ENCODE data around the gene TM4SF4. TPM values are rescaled to one million over a fixed set of nuclear protein-coding genes. Genes with fewer than 3 reads are reported as not detected.

The TM4SF4 gene
- total RNA-seq, 4 donors from 2014 or later = 0.32 TPM; not detected in 3

DNA sequence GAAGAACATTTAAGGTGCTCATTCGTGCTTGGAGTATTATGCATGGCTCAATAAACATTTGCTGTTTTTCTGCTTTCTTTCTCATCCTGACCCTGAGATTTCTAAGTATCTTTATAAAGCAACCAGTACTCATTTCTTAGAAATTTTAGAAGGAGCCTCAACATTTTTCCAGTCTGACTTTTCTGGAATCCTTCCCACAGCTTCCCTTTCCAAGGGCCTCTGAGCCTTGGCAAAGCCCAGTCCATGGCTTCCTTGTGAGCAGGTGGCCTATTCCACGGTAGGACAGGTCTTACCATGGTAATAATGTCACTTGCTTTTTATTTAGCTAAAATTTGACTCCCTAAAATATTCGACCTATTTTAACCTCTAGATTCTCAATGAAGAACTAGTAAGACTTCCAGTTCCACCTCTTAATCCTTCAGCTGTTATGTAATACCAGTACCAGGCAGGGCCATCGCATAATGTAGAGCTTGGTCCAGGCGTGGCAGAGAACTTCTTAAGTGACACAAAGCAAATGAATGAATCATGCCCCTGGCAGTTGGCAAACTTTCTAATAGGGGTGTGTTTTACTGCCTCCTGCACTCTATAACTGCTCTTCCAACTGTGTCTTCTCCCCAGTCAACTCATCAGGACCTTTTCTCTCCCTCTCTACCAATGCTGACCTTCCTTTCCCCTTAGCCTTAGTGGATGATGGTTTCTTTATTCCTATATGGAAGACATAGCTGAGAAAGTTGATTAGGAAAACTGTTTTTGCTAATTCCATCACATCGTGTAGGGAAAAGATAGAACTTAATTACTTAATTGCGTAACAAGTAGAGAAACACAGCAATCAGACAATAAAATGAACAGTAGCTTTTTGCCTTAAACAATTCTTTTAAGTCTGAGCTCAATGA, 894 bp upstream of the TM4SF4 start:
- peaks cover 23% of the 10 kb centered on the region for H3K4me1 ChIP-seq
- WGBS = 44% methylated on average over 7 of the region's 7 CpGs

DNA sequence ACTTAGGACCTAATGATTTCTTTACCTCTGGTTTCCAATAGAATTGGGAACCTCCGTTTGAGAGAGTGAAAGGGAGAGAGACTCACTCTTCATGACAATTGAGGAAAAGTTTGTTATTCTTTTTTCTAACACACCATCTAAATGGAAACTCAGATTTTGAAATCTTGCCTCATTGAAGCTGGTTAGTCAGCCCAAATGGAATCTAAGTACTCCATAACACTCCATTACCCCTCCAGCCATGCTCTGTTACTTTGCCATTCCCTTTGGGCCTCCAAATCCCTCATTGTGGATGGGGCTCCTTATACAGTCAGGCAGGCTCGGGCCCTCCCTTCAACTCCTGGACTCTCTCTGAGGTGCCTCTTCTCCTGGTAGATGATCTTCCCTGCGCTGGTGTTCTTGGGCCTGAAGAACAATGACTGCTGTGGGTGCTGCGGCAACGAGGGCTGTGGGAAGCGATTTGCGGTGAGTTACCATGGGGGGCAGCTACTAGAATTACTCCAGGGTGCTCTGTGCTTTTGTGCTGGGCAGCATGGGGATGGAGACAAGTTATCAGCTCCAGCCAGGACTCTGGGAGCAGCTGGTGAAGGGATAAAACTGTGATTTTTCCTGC, 1.1 kb downstream of the TM4SF4 start:
- H3K27me3 ChIP-seq = no peaks in the 10 kb centered on the region
- H3K4me3 ChIP-seq = no peak overlapping the region
- TF ChIP-seq POLR2AphosphoS5 (IDR thresholded peaks at IDR 0.05) (no peak), POLR2A (IDR thresholded peaks at IDR 0.05) (no peak), CTCF (IDR thresholded peaks at IDR 0.05) (no peak), EP300 (IDR thresholded peaks at IDR 0.05) (no peak)
- no peaks in the 10 kb centered on the region for H3K36me3 ChIP-seq
- no peak overlapping the region for H3K27ac ChIP-seq
- no peaks in the 10 kb centered on the region for H3K9me3 ChIP-seq
- 92% methylated on average over 7 of the region's 7 CpGs for WGBS
- H3K4me1 ChIP-seq = peaks cover 23% of the 10 kb centered on the region
- DNase-seq (ENCODE audit: low spot score in 2 of 2) = no peak

More for the DNA sequence above, 894 bp upstream of the TM4SF4 start:
- H3K36me3 ChIP-seq = no peaks in the 10 kb centered on the region
- H3K9me3 ChIP-seq = no peaks in the 10 kb centered on the region
- TF ChIP-seq POLR2AphosphoS5 (IDR thresholded peaks at IDR 0.05) (peak in 1 of 3 donors; percentile 25), EP300 (IDR thresholded peaks at IDR 0.05) (no peak)
- peak in 1 of 2 donors; percentile 70 for DNase-seq (ENCODE audit: low spot score in 2 of 2)
- H3K27me3 ChIP-seq = no peaks in the 10 kb centered on the region
- peak overlapping the region; percentile 47 for H3K27ac ChIP-seq
- no peak overlapping the region for H3K4me3 ChIP-seq

DNA sequence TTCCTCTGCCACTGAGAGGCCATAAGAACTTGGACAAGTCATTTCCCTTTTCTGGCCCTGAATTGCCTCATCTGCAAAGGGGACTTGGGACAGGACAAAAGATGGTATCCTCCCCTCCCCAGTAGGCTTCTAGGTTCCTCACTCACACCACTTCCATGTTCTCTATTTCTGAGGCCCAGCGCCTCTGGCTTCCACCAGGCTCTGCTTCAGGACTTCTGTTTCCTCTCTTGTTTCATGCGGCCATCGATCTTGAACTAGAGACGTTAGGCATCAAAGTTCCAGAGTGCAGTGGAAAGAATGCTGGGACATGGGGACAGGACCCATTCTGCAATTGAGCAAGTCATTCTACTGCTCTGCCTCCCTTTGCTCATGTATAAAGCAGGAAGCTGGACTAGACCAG, 1.7 kb downstream of the TM4SF4 start:
- no peaks in the 10 kb centered on the region for H3K36me3 ChIP-seq
- WGBS = 88% methylated on average over 4 of the region's 4 CpGs
- H3K27ac ChIP-seq = no peak overlapping the region
- no peaks in the 10 kb centered on the region for H3K9me3 ChIP-seq
- no peak for DNase-seq (ENCODE audit: low spot score in 2 of 2)
- no peaks in the 10 kb centered on the region for H3K27me3 ChIP-seq
- H3K4me3 ChIP-seq = no peak overlapping the region
- H3K4me1 ChIP-seq = peaks cover 23% of the 10 kb centered on the region
- TF ChIP-seq POLR2AphosphoS5 (IDR thresholded peaks at IDR 0.05) = no peak
- no peak for TF ChIP-seq EP300 (IDR thresholded peaks at IDR 0.05)
- TF ChIP-seq POLR2A (IDR thresholded peaks at IDR 0.05) = no peak
- no peak for TF ChIP-seq CTCF (IDR thresholded peaks at IDR 0.05)

DNA sequence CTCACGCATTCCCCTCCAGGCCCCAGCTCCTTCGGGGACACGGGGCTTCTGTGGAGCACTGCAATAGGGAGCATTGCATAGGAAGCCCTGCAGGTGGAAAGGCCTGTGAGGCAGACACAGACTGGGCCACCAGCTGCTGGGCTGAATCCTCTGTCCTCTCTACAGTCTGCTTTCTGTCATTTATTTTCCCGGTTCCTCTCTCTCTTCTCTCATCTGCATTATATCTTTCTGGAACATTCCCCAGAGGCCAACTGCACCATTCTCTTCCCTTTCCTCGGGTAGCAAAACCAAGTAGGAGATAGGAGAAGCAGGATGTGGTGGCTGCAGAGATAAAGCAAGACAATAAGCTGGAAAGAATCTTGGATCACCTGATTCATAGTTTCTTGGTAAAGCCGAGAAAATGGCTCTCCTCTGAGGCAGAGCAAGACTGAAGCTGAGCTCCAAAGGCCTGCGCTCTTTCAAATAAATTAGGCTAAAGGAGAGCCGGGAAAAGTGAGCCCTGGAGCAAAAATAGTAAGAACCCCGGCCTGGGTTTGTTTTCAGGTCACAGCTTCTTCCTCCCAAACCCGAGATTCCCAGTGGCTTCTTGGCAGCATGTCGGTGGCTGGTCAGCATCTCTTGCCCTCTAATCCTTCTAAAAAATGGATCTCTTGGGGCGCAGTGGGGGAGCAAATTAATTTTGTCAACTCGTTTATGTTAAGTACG, 5.3 kb downstream of the TM4SF4 start:
- Histone ChIP-seq H3K4me3 (no peak overlapping the region), H3K27ac (no peak overlapping the region), H3K9me3 (no peaks in the 10 kb centered on the region), H3K36me3 (no peaks in the 10 kb centered on the region), H3K4me1 (peaks cover under 1% of the 10 kb centered on the region), H3K27me3 (no peaks in the 10 kb centered on the region)
- no peak for DNase-seq (ENCODE audit: low spot score in 2 of 2)
- TF ChIP-seq POLR2A (IDR thresholded peaks at IDR 0.05) (no peak), EP300 (IDR thresholded peaks at IDR 0.05) (no peak), CTCF (IDR thresholded peaks at IDR 0.05) (no peak), POLR2AphosphoS5 (IDR thresholded peaks at IDR 0.05) (no peak)
- 76% methylated on average over 14 of the region's 14 CpGs for WGBS

- H3K9me3 ChIP-seq = no peaks in the 10 kb centered on the region
- peak; percentile 36 to 50 for TF ChIP-seq CTCF (IDR thresholded peaks at IDR 0.05)
- no peak for TF ChIP-seq POLR2AphosphoS5 (IDR thresholded peaks at IDR 0.05)
- TF ChIP-seq POLR2A (IDR thresholded peaks at IDR 0.05) = no peak
- TF ChIP-seq EP300 (IDR thresholded peaks at IDR 0.05) = no peak
- no peak overlapping the region for H3K4me3 ChIP-seq
- H3K27ac ChIP-seq = no peak overlapping the region
- no peaks in the 10 kb centered on the region for H3K36me3 ChIP-seq
- H3K27me3 ChIP-seq = no peaks in the 10 kb centered on the region
- peak in 1 of 2 donors; percentile 75 for DNase-seq (ENCODE audit: low spot score in 2 of 2)
- H3K4me1 ChIP-seq = no peaks in the 10 kb centered on the region
- WGBS = 83% methylated on average over 15 of the region's 15 CpGs
Observed at GRCh38 chr3:149480326-149481017, 6.0 kb downstream of the TM4SF4 start.

Measured in suprapubic skin (tissue), 4 donors.